Psoas muscle (tissue), 8 donors: ENCODE results near the gene PRR23C. TPM values are rescaled to one million over a fixed set of nuclear protein-coding genes. Genes with fewer than 3 reads are reported as not detected.
"Not testable (repeated sequence)": the region's sequence is repeated elsewhere in the genome, so short reads cannot be mapped to it uniquely, and the experiment has no call there.

Experiments
- ATAC-seq, 4 donors: fragments of 200-7000 bp; cut with Tn5 transposase; one replicate each; pipeline ENCODE4 v1.9.1; 2020; ENCODE audit warnings: moderate library complexity in 3 of 4, mild to moderate bottlenecking in 2 of 4
- DNase-seq, 2 donors: peaks; one replicate each; pipeline ENCODE4 v3.0.0-alpha.2; 2020
- H3K27ac ChIP-seq: fragments of 200-600 bp; one replicate; pipeline ENCODE4 v1.8.0; 2022
- H3K27me3 ChIP-seq, 3 donors: fragments of 200-600 bp in 1 of 3; one replicate each; pipeline versions ENCODE4 v1.6.1 to v1.8.0; 2013 to 2022; ENCODE audit warnings: low read length in 2 of 3, mild to moderate bottlenecking in 2 of 3, moderate library complexity in 1 of 3; ENCODE audit not compliant: insufficient read depth in 3 of 3
- H3K36me3 ChIP-seq, 2 donors: fragments of 200-600 bp in 1 of 2; one replicate each; pipeline versions ENCODE4 v1.6.1 to v1.8.0; 2013 to 2022; ENCODE audit warnings: low read depth in 1 of 2, mild to moderate bottlenecking in 1 of 2, moderate library complexity in 1 of 2; ENCODE audit not compliant: insufficient read depth in 1 of 2
- H3K4me1 ChIP-seq: fragments of 200-600 bp; one replicate; pipeline ENCODE4 v1.8.0; 2022
- H3K4me3 ChIP-seq: fragments of 200-600 bp; one replicate; pipeline ENCODE4 v1.8.0; 2022; ENCODE audit warnings: mild to moderate bottlenecking
- H3K9me3 ChIP-seq: fragments of 200-600 bp; one replicate; pipeline ENCODE4 v1.8.0; 2022
- CTCF ChIP-seq: fragments of 200-600 bp; IDR thresholded peaks from one replicate; pipeline ENCODE4 v1.8.0; 2022; ENCODE audit warnings: antibody characterized with exemption
- WGBS, 3 donors: extraction: QIAGEN DNeasy Blood & Tissue Kit; methylation state at CpG; one replicate each; pipeline versions ENCODE4 v1.1.6 to v1.1.7; 2013; 5-methylcytosine and 5-hydroxymethylcytosine counted together
- intact Hi-C, 2 donors: fragments of 100-400 bp; cut with DNase I; formaldehyde crosslinking; loops; one replicate each; pipeline versions ENCODE4 v1.11.0 to v1.14.2; 2022
- polyA plus RNA-seq, 3 donors: library from polyadenylated mRNA; stranded (reverse); fragments of 200-250 nt; gene quantifications; one replicate each; pipeline ENCODE4 v1.2.3, GENCODE V29; 2013
- total RNA-seq, 4 donors: library from RNA; stranded (reverse); fragmentation: NEBNext Ultra II Directional in 2 of 4; extraction: Animal tissue kit (Norgen Biotek cat#: 25700) in 2 of 4; gene quantifications; one replicate each; pipeline versions ENCODE4 v1.2.1 to v1.2.4, GENCODE V29; 2021 to 2023
- donor health status: healthy with polysubstance abuse.
- donor health status: DM: no; HTN: no; CAD: no; lungs with moderate emphysema.
- donor health status: Bipolar disorder and iron deficiency.
- donor health status: healthy.
- donor health status: DM: yes; HTN: yes; CAD: no.
- donor health status: DM: no; HTN: no; CAD: no.
- donor health status: DM: no; HTN: no; CAD: no.
- donor health status: DM: yes; HTN: yes; CAD: no.

The PRR23C gene
- total and polyA plus RNA-seq, 7 donors: not detected

- Histone ChIP-seq H3K27me3 (peaks cover 0 to 3% (median 0%) of the 10 kb centered on the region in 3 donors), H3K4me1 (no peaks in the 10 kb centered on the region), H3K27ac (no peak overlapping the region), H3K4me3 (no peak overlapping the region), H3K36me3 (no peaks in the 10 kb centered on the region), H3K9me3 (no peaks in the 10 kb centered on the region)
- intact Hi-C loops: no loop called here
- ATAC-seq (no peak), DNase-seq (no peak)
- WGBS, 3 donors: 72 to 76% (median 72%) methylated on average over 50 of the region's 50 CpGs
- no peak for TF ChIP-seq CTCF
Measured at GRCh38 chr3:139043554-139044365, 932 bp downstream of the PRR23C start.

GRCh38 chr3:139037478-139037877, 7.2 kb downstream of the PRR23C start:
- no peak for TF ChIP-seq CTCF
- Histone ChIP-seq H3K9me3 (no peaks in the 10 kb centered on the region), H3K4me1 (no peaks in the 10 kb centered on the region), H3K27ac (no peak overlapping the region), H3K4me3 (no peak overlapping the region), H3K27me3 (no peaks in the 10 kb centered on the region), H3K36me3 (no peaks in the 10 kb centered on the region)
- WGBS, 3 donors: 83 to 91% (median 89%) methylated on average over 6 of the region's 6 CpGs
- DNase-seq (no peak), ATAC-seq (no peak)
- intact Hi-C loops: no loop called here

GRCh38 chr3:139032326-139033002, 12.2 kb downstream of the PRR23C start:
- DNase-seq: no peak
- H3K27me3 ChIP-seq: no peaks in the 10 kb centered on the region
- no peaks in the 10 kb centered on the region for H3K36me3 ChIP-seq
- intact Hi-C loops: no loop called here
- no peaks in the 10 kb centered on the region for H3K4me1 ChIP-seq
- H3K4me3 ChIP-seq: no peak overlapping the region
- ATAC-seq: no peak
- H3K27ac ChIP-seq: no peak overlapping the region
- no peak for TF ChIP-seq CTCF
- 80 to 84% (median 81%) methylated on average over 2 of the region's 2 CpGs for WGBS, 3 donors
- H3K9me3 ChIP-seq: peaks cover 8% of the 10 kb centered on the region

GRCh38 chr3:139030576-139030975, 14.1 kb downstream of the PRR23C start:
- ATAC-seq, DNase-seq, H3K4me3 ChIP-seq, intact Hi-C loops, H3K27ac ChIP-seq, H3K27me3 ChIP-seq, H3K9me3 ChIP-seq, H3K4me1 ChIP-seq, H3K36me3 ChIP-seq: not testable (repeated sequence)

- DNase-seq (no peak), ATAC-seq (no peak)
- Histone ChIP-seq H3K27me3 (no peaks in the 10 kb centered on the region), H3K9me3 (peaks cover 9% of the 10 kb centered on the region), H3K27ac (no peak overlapping the region), H3K4me1 (no peaks in the 10 kb centered on the region), H3K4me3 (no peak overlapping the region), H3K36me3 (no peaks in the 10 kb centered on the region)
- intact Hi-C loops: no loop called here
- WGBS, 3 donors: 91 to 94% (median 93%) methylated on average over 2 of the region's 2 CpGs
- no peak for TF ChIP-seq CTCF
Measured at GRCh38 chr3:139024968-139025367, 19.7 kb downstream of the PRR23C start.
